Lower leg skin (tissue), 4 donors: ENCODE measurements around the gene SS18L1. TPM values are rescaled to one million over a fixed set of nuclear protein-coding genes. Genes with fewer than 3 reads are reported as not detected.

Experiments
- DNase-seq, 2 donors: peaks; one replicate each; pipeline ENCODE4 v3.0.0-alpha.2; 2019; ENCODE audit warnings: low spot score in 2 of 2
- H3K4me3 ChIP-seq: fragments of 200-600 bp; sonication (generic); 2 replicates; pipeline ENCODE4 v1.5.1; 2017; ENCODE audit warnings: mild to moderate bottlenecking, low read depth; ENCODE audit not compliant: poor library complexity, severe bottlenecking
- POLR2A ChIP-seq, 2 donors: fragments of 450-650 bp; IDR thresholded peaks; one replicate each; pipeline ENCODE4 v1.6.1; 2016 to 2017; ENCODE audit warnings: antibody characterized with exemption in 2 of 2, mild to moderate bottlenecking in 1 of 2, moderate library complexity in 1 of 2
- WGBS, 2 donors: methylation state at CpG; one replicate each; pipeline ENCODE4 v1.1.5; 2018; 5-methylcytosine and 5-hydroxymethylcytosine counted together
- intact Hi-C: fragments of 100-400 bp; cut with DNase I; formaldehyde crosslinking; loops from one replicate; pipeline ENCODE4 v1.15.0; 2023; ENCODE audit warnings: low total_unique reads
- total RNA-seq, 4 donors: library from RNA; depleted of rRNA; stranded (reverse); fragments of >200 nt; gene quantifications; one replicate each; pipeline ENCODE4 v1.1.0, GENCODE V29; 2016
- TF ChIP-seq, protein P1 (sequence below), 3 donors: fragments of 450-650 bp; IDR thresholded peaks; one replicate each; pipeline ENCODE4 v1.5.1; 2016; ENCODE audit warnings: antibody characterized with exemption in 3 of 3, mild to moderate bottlenecking in 3 of 3, moderate library complexity in 2 of 3

Gene SS18L1
- total RNA-seq, 4 donors from 2014 or later, result 23.3 to 51.7 (median 25.8) TPM

DNA sequence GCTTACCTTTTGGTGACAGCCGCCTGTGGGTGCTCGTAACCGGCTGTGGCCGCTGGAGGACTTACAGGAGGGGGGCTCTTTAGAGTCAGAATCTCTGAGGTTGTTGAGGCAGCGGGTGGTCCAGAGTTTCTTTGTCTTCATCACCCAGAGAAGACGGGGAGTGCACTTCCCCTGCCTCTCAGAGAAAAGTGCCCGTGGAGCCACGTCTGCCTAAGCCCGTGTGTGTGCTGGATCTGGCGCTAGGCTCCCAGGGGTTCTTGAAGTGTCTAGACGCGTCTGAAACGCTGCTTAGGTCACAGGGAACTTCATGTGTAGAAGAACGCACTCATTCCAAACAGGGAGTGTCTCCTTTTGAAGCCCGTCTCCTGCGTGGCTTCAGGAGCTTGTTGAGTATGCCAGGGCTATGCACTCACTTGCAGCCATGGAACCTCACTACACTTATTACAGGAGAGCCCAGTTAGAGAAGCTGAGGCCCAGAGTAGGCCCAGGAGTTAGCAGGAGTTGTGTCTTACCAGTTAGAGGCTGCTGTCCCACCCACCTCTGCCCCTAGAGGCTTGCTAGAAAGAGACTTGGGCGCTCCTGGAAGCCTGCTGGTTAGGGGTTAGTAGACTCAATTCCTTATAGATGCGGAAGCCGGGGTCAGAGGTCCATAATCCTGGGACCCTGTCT lies 20.0 kb upstream of the SS18L1 start:
- intact Hi-C loops, result loop anchor here (5.0 kb wide), 1 partner anchor 56 kb away; the partner anchor contains the start of gene TAF4
- 16 to 20% methylated on average over 19 of the region's 19 CpGs for WGBS, 2 donors
- TF ChIP-seq, protein P1, sequence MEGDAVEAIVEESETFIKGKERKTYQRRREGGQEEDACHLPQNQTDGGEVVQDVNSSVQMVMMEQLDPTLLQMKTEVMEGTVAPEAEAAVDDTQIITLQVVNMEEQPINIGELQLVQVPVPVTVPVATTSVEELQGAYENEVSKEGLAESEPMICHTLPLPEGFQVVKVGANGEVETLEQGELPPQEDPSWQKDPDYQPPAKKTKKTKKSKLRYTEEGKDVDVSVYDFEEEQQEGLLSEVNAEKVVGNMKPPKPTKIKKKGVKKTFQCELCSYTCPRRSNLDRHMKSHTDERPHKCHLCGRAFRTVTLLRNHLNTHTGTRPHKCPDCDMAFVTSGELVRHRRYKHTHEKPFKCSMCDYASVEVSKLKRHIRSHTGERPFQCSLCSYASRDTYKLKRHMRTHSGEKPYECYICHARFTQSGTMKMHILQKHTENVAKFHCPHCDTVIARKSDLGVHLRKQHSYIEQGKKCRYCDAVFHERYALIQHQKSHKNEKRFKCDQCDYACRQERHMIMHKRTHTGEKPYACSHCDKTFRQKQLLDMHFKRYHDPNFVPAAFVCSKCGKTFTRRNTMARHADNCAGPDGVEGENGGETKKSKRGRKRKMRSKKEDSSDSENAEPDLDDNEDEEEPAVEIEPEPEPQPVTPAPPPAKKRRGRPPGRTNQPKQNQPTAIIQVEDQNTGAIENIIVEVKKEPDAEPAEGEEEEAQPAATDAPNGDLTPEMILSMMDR (IDR thresholded peaks at IDR 0.05), result no peak
- TF ChIP-seq POLR2A (IDR thresholded peaks at IDR 0.05), result no peak
- no peak for DNase-seq
- no peak overlapping the region for H3K4me3 ChIP-seq

GRCh38 chr20:62126141-62126540 lies 17.4 kb upstream of the SS18L1 start:
- TF ChIP-seq POLR2A (IDR thresholded peaks at IDR 0.05), result no peak
- TF ChIP-seq, protein P1 (IDR thresholded peaks at IDR 0.05), result no peak
- 91 to 92% methylated on average over 20 of the region's 20 CpGs for WGBS, 2 donors
- intact Hi-C loops, result no loop called here
- H3K4me3 ChIP-seq, result no peak overlapping the region
- no peak for DNase-seq

DNA sequence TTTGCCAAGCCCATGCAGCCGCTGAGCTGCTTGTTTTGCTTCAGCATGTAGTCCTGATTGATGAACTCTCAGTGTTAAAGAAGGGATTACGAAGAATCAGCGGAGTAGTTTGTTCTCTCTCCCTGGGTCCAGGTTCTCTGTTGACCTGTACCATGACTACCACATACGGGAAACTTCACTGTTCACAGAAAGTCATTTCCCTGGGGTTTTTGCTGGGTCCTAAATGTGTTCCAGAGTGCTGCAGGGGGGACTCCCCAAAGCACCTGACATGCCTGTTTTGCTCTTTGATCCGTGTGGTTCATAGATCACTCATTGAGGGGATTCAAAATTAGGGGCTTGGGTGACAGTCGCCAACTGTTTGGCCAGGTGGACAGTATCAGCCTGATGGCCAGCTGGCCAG lies 15.8 kb upstream of the SS18L1 start:
- intact Hi-C loops, result no loop called here
- 88 to 95% methylated on average over 6 of the region's 6 CpGs for WGBS, 2 donors
- TF ChIP-seq, protein P1 (IDR thresholded peaks at IDR 0.05), result no peak
- no peak for TF ChIP-seq POLR2A (IDR thresholded peaks at IDR 0.05)
- no peak overlapping the region for H3K4me3 ChIP-seq
- no peak for DNase-seq

- WGBS, 2 donors, result 80 to 88% methylated on average over 6 of the region's 6 CpGs
- no peak for DNase-seq
- intact Hi-C loops, result no loop called here
These were observed 15.1 kb upstream of the SS18L1 start for GRCh38 chr20:62128502-62128901.

GRCh38 chr20:62129731-62130531 lies 13.6 kb upstream of the SS18L1 start:
- no peak overlapping the region for H3K4me3 ChIP-seq
- DNase-seq, result no peak
- WGBS, 2 donors, result 84 to 91% methylated on average over 20 of the region's 20 CpGs
- intact Hi-C loops, result no loop called here
- TF ChIP-seq, protein P1 (IDR thresholded peaks at IDR 0.05), result no peak
- TF ChIP-seq POLR2A (IDR thresholded peaks at IDR 0.05), result no peak

More at GRCh38 chr20:62128502-62128901, 15.1 kb upstream of the SS18L1 start:
- TF ChIP-seq, protein P1 (IDR thresholded peaks at IDR 0.05), result no peak
- TF ChIP-seq POLR2A (IDR thresholded peaks at IDR 0.05), result no peak
- no peak overlapping the region for H3K4me3 ChIP-seq
